Astrocyte (in vitro differentiated cells and primary cell): ENCODE data around the gene BROX. TPM values are rescaled to one million over a fixed set of nuclear protein-coding genes. Genes with fewer than 3 reads are reported as not detected.
"Not testable (repeated sequence)": the region's sequence is repeated elsewhere in the genome, so short reads cannot be mapped to it uniquely, and the experiment has no call there.

ENCODE experiments used
- DNase-seq: peaks from one replicate; pipeline ENCODE4 v3.0.0-alpha.2; 2010; ENCODE audit warnings: low read depth
- FAIRE-seq: peaks from 2 replicates; lab custom pipeline; 2011; peaks lifted over from hg19 to GRCh38; lab: Jason Lieb, UNC
- H2AFZ ChIP-seq: 2 replicates; pipeline ENCODE4 v1.6.0; 2012; ENCODE audit warnings: low read depth, low read length, inconsistent platforms
- H3K27ac ChIP-seq: 2 replicates; pipeline ENCODE4 v1.5.1; 2011; ENCODE audit warnings: low read depth, low read length, inconsistent platforms
- H3K27me3 ChIP-seq: 2 replicates; pipeline ENCODE4 v1.6.0; 2011; ENCODE audit warnings: low read length, inconsistent platforms; ENCODE audit not compliant: insufficient read depth
- H3K36me3 ChIP-seq: 2 replicates; pipeline ENCODE4 v1.5.1; 2011; ENCODE audit warnings: low read length, inconsistent platforms; ENCODE audit not compliant: insufficient read depth
- H3K4me1 ChIP-seq: 2 replicates; pipeline ENCODE4 v1.5.1; 2011; ENCODE audit warnings: low read length, inconsistent platforms; ENCODE audit not compliant: insufficient read depth
- H3K4me2 ChIP-seq: 2 replicates; pipeline ENCODE4 v1.6.0; 2012; ENCODE audit warnings: low read length, inconsistent platforms
- H3K4me3 ChIP-seq: 2 replicates; pipeline ENCODE4 v1.5.1; 2011; ENCODE audit warnings: low read depth, mild to moderate bottlenecking, low read length, inconsistent platforms; ENCODE audit not compliant: insufficient read depth
- H3K79me2 ChIP-seq: 2 replicates; pipeline ENCODE4 v1.6.0; 2012; ENCODE audit warnings: mild to moderate bottlenecking, low read length, inconsistent platforms; ENCODE audit not compliant: insufficient read depth
- H3K9ac ChIP-seq: 2 replicates; pipeline ENCODE4 v1.6.0; 2012; ENCODE audit warnings: mild to moderate bottlenecking, low read length, inconsistent platforms
- H3K9me3 ChIP-seq: 2 replicates; pipeline ENCODE4 v1.5.1; 2012; ENCODE audit warnings: low read depth, mild to moderate bottlenecking, low read length, inconsistent platforms; ENCODE audit not compliant: insufficient read depth
- H4K20me1 ChIP-seq: 2 replicates; pipeline ENCODE4 v1.6.0; 2012; ENCODE audit warnings: low read length, inconsistent platforms; ENCODE audit not compliant: insufficient read depth
- H3K27ac Mint-ChIP-seq: one replicate; pipeline ENCODE4 v1.8.0; 2021; ENCODE audit warnings: mild to moderate bottlenecking, mixed read lengths; ENCODE audit not compliant: unreplicated experiment
- H3K27me3 Mint-ChIP-seq: one replicate; pipeline ENCODE4 v1.8.0; 2021; ENCODE audit warnings: low read depth, mixed read lengths; ENCODE audit not compliant: unreplicated experiment
- H3K36me3 Mint-ChIP-seq: one replicate; pipeline ENCODE4 v1.8.0; 2021; ENCODE audit warnings: low read depth, mixed read lengths; ENCODE audit not compliant: unreplicated experiment
- H3K4me1 Mint-ChIP-seq: one replicate; pipeline ENCODE4 v1.8.0; 2021; ENCODE audit warnings: low read depth, mixed read lengths; ENCODE audit not compliant: unreplicated experiment
- H3K4me3 Mint-ChIP-seq: one replicate; pipeline ENCODE4 v1.8.0; 2021; ENCODE audit warnings: mild to moderate bottlenecking, moderate library complexity, mixed read lengths; ENCODE audit not compliant: unreplicated experiment
- H3K9me3 Mint-ChIP-seq: one replicate; pipeline ENCODE4 v1.8.0; 2021; ENCODE audit warnings: mild to moderate bottlenecking, mixed read lengths; ENCODE audit not compliant: unreplicated experiment
- EZH2 ChIP-seq: IDR thresholded peaks from 2 replicates; pipeline ENCODE4 v1.6.1; 2012; ENCODE audit warnings: mild to moderate bottlenecking, low read length, inconsistent platforms; ENCODE audit not compliant: insufficient read depth
- total RNA-seq: library from RNA; stranded (reverse); gene quantifications from 2 replicates; pipeline ENCODE4 v1.2.1, GENCODE V29; 2021
- TF ChIP-seq, protein P1 (sequence below): IDR thresholded peaks from 2 replicates; pipeline ENCODE4 v1.5.1; 2011; ENCODE audit warnings: low read depth, mild to moderate bottlenecking, inconsistent platforms, low read length, moderate library complexity; ENCODE audit not compliant: insufficient read depth

The BROX gene
- total RNA-seq, 1 donor from 2014 or later = 49.5 TPM

DNA sequence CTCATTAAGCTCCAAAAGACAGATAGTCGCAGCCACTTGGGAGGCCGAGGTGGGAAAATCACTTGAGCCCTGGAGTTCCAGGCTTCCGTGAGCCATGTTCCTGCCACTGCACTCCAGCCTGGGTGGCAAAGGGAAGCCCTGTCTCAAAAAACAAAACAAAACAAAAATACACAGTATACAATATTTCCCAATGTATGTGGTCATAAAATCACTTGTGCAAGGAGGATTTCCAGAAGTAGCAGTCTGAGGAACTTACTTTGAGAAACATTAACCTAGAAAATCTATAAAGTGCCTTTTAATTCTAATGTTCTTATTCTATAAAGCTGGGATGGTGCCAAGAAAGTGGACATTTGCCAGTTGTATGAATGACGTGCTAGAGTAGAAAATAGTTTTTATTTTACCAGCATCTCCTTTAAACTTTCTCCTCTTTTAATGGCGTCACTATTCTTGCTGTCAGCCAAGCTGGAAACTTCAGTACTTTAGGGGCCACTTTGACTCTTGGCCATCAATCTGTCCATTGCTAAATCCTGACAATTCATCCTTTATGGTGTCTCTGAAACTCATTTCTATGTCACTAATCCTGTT, 47.2 kb downstream of the BROX start:
- no peaks in the 10 kb centered on the region for H3K9me3 ChIP-seq
- H4K20me1 ChIP-seq = no peaks in the 10 kb centered on the region
- no peak overlapping the region for H3K27ac ChIP-seq
- Mint-ChIP-seq H3K27ac (no peak overlapping the region), H3K36me3 (no peaks in the 10 kb centered on the region), H3K4me1 (no peaks in the 10 kb centered on the region), H3K9me3 (no peaks in the 10 kb centered on the region), H3K27me3 (peaks cover 7% of the 10 kb centered on the region), H3K4me3 (no peak overlapping the region)
- TF ChIP-seq, protein P1, sequence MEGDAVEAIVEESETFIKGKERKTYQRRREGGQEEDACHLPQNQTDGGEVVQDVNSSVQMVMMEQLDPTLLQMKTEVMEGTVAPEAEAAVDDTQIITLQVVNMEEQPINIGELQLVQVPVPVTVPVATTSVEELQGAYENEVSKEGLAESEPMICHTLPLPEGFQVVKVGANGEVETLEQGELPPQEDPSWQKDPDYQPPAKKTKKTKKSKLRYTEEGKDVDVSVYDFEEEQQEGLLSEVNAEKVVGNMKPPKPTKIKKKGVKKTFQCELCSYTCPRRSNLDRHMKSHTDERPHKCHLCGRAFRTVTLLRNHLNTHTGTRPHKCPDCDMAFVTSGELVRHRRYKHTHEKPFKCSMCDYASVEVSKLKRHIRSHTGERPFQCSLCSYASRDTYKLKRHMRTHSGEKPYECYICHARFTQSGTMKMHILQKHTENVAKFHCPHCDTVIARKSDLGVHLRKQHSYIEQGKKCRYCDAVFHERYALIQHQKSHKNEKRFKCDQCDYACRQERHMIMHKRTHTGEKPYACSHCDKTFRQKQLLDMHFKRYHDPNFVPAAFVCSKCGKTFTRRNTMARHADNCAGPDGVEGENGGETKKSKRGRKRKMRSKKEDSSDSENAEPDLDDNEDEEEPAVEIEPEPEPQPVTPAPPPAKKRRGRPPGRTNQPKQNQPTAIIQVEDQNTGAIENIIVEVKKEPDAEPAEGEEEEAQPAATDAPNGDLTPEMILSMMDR = no peak
- no peak for TF ChIP-seq EZH2
- H3K9ac ChIP-seq = no peak overlapping the region
- no peaks in the 10 kb centered on the region for H3K36me3 ChIP-seq
- peaks cover 3% of the 10 kb centered on the region for H3K4me1 ChIP-seq
- no peaks in the 10 kb centered on the region for H3K27me3 ChIP-seq
- no peak for DNase-seq
- no peaks in the 10 kb centered on the region for H3K79me2 ChIP-seq
- H3K4me2 ChIP-seq = no peak overlapping the region
- FAIRE-seq = no peak
- H2AFZ ChIP-seq = no peak overlapping the region
- H3K4me3 ChIP-seq = no peak overlapping the region

DNA sequence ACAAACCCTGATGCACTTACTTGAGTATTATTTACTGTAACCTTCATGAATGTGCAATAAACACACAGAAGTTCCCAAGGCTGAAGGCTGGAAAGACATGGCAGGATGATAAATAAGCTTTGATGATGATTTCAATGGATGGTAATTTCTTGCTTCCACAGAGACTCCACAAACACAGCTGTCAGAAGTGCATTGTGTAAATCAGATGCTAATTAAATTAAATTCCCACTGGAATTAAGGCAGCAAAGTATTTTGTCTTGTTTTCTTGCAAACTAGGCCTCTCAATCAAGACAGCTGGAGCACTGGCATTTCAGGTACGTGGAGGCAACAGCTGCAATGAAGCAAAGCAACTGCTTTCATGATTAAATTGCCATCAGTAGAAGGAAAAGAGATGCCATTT, 48.7 kb downstream of the BROX start:
- Mint-ChIP-seq H3K27me3 (peaks cover 4% of the 10 kb centered on the region), H3K4me3 (no peak overlapping the region), H3K4me1 (no peaks in the 10 kb centered on the region), H3K9me3 (no peaks in the 10 kb centered on the region), H3K27ac (no peak overlapping the region), H3K36me3 (no peaks in the 10 kb centered on the region)
- FAIRE-seq = no peak
- no peaks in the 10 kb centered on the region for H3K27me3 ChIP-seq
- DNase-seq = no peak
- no peak overlapping the region for H2AFZ ChIP-seq
- H3K4me3 ChIP-seq = no peak overlapping the region
- no peaks in the 10 kb centered on the region for H3K36me3 ChIP-seq
- no peak overlapping the region for H3K27ac ChIP-seq
- H3K4me1 ChIP-seq = no peaks in the 10 kb centered on the region
- no peaks in the 10 kb centered on the region for H3K79me2 ChIP-seq
- no peak for TF ChIP-seq EZH2
- TF ChIP-seq, protein P1 = no peak
- no peaks in the 10 kb centered on the region for H4K20me1 ChIP-seq
- no peak overlapping the region for H3K9ac ChIP-seq
- no peak overlapping the region for H3K4me2 ChIP-seq
- no peaks in the 10 kb centered on the region for H3K9me3 ChIP-seq

DNA sequence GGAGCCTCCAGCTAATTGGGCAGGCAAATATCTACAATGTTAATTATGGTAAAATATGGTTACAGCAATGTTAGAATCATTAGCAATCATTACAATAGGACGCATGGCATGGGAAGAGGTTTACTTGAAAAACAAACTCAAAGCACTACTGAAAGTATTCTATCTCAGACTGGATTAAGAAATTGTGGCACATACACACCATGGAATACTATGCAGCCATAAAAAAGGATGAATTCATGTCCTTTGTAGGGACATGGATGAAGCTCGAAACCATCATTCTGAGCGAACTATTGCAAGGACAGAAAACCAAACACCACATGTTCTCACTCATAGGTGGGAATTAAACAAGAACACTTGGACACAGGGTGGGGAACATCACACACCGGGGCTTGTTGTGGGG, 49.8 kb downstream of the BROX start:
- not testable (repeated sequence) for H3K9me3 ChIP-seq, H3K4me1 ChIP-seq, H3K27ac ChIP-seq, H3K36me3 Mint-ChIP-seq, H3K4me3 ChIP-seq, FAIRE-seq, H3K9me3 Mint-ChIP-seq, H3K27me3 ChIP-seq, H3K27me3 Mint-ChIP-seq, H3K4me2 ChIP-seq, H3K36me3 ChIP-seq, H3K79me2 ChIP-seq, H2AFZ ChIP-seq, DNase-seq, H3K4me3 Mint-ChIP-seq, H3K4me1 Mint-ChIP-seq, H4K20me1 ChIP-seq, H3K27ac Mint-ChIP-seq, H3K9ac ChIP-seq
